Nephron (organoid): ENCODE data around the gene ZNF423.
A peak's percentile ranks its signal among the peaks of the same experiment; 100 is the strongest.

ENCODE experiments used
- H3K27ac Mint-ChIP-seq, 3 experiments: 2 replicates each; pipeline ENCODE4 v1.8.0; 2020; ENCODE audit warnings: mixed read lengths in 3 of 3, mild to moderate bottlenecking in 2 of 3, moderate library complexity in 1 of 3
- H3K27me3 Mint-ChIP-seq: 2 replicates; pipeline ENCODE4 v1.8.0; 2021; ENCODE audit warnings: low read depth, mild to moderate bottlenecking, moderate library complexity, mixed read lengths
- H3K36me3 Mint-ChIP-seq: 2 replicates; pipeline ENCODE4 v1.8.0; 2020; ENCODE audit warnings: low read depth, mixed read lengths
- H3K4me1 Mint-ChIP-seq: 2 replicates; pipeline ENCODE4 v1.8.0; 2020; ENCODE audit warnings: mixed read lengths
- H3K4me3 Mint-ChIP-seq, 3 experiments: 2 replicates each; pipeline ENCODE4 v1.8.0; 2020; ENCODE audit warnings: mild to moderate bottlenecking in 3 of 3, mixed read lengths in 3 of 3, moderate library complexity in 2 of 3
- H3K9me3 Mint-ChIP-seq: 2 replicates; pipeline ENCODE4 v1.8.0; 2020; ENCODE audit warnings: mixed read lengths
- CTCF ChIP-seq, 3 experiments: fragments of 200-600 bp; sonication (generic); IDR thresholded peaks; one replicate each; pipeline ENCODE4 v1.5.0; 2021; ENCODE audit warnings: antibody characterized with exemption in 3 of 3; ENCODE audit not compliant: unreplicated experiment in 3 of 3

ZNF423 gene

GRCh38 chr16:49697631-49698452, 158.1 kb downstream of the ZNF423 start:
- peak overlapping the region; percentile 64 to 75 (median 68) for H3K4me3 Mint-ChIP-seq

GRCh38 chr16:49696414-49697101, 159.4 kb downstream of the ZNF423 start:
- Mint-ChIP-seq H3K36me3 (no peaks in the 10 kb centered on the region), H3K27me3 (no peaks in the 10 kb centered on the region), H3K4me3 (peak overlapping the region in 1 of 3 experiments; percentile 35), H3K9me3 (no peaks in the 10 kb centered on the region), H3K27ac (peak overlapping the region; percentile 93 to 98 (median 98)), H3K4me1 (peaks cover 73% of the 10 kb centered on the region)
- TF ChIP-seq CTCF (IDR thresholded peaks at IDR 0.05; ENCODE audit: unreplicated experiment in 3 of 3) = no peak

More at GRCh38 chr16:49697631-49698452, 158.1 kb downstream of the ZNF423 start:
- no peaks in the 10 kb centered on the region for H3K36me3 Mint-ChIP-seq
- H3K27ac Mint-ChIP-seq = peak overlapping the region; percentile 93 to 98 (median 98)
- peaks cover 83% of the 10 kb centered on the region for H3K4me1 Mint-ChIP-seq
- no peaks in the 10 kb centered on the region for H3K27me3 Mint-ChIP-seq
- no peak for TF ChIP-seq CTCF (IDR thresholded peaks at IDR 0.05; ENCODE audit: unreplicated experiment in 3 of 3)
- no peaks in the 10 kb centered on the region for H3K9me3 Mint-ChIP-seq

- H3K27ac Mint-ChIP-seq = peak overlapping the region; percentile 93 to 98 (median 96)
Observed at GRCh38 chr16:49695782-49696413, 160.0 kb downstream of the ZNF423 start.

GRCh38 chr16:49693445-49693844, 162.5 kb downstream of the ZNF423 start:
- no peak for TF ChIP-seq CTCF (IDR thresholded peaks at IDR 0.05; ENCODE audit: unreplicated experiment in 3 of 3)
- no peaks in the 10 kb centered on the region for H3K9me3 Mint-ChIP-seq
- peaks cover under 1% of the 10 kb centered on the region for H3K27me3 Mint-ChIP-seq
- H3K36me3 Mint-ChIP-seq = peaks cover 6% of the 10 kb centered on the region
- peaks cover 50% of the 10 kb centered on the region for H3K4me1 Mint-ChIP-seq
- H3K27ac Mint-ChIP-seq = peak overlapping the region in 2 of 3 experiments; percentile 72 to 81
- no peak overlapping the region for H3K4me3 Mint-ChIP-seq

More at GRCh38 chr16:49695782-49696413, 160.0 kb downstream of the ZNF423 start:
- no peak overlapping the region for H3K4me3 Mint-ChIP-seq
- peaks cover 66% of the 10 kb centered on the region for H3K4me1 Mint-ChIP-seq
- no peaks in the 10 kb centered on the region for H3K9me3 Mint-ChIP-seq
- no peak for TF ChIP-seq CTCF (IDR thresholded peaks at IDR 0.05; ENCODE audit: unreplicated experiment in 3 of 3)
- H3K27me3 Mint-ChIP-seq = no peaks in the 10 kb centered on the region
- no peaks in the 10 kb centered on the region for H3K36me3 Mint-ChIP-seq

- Mint-ChIP-seq H3K9me3 (no peaks in the 10 kb centered on the region), H3K27ac (no peak overlapping the region), H3K27me3 (peaks cover 4% of the 10 kb centered on the region), H3K36me3 (peaks cover 14% of the 10 kb centered on the region), H3K4me3 (no peak overlapping the region), H3K4me1 (peaks cover 42% of the 10 kb centered on the region)
- no peak for TF ChIP-seq CTCF (IDR thresholded peaks at IDR 0.05; ENCODE audit: unreplicated experiment in 3 of 3)
Observed at GRCh38 chr16:49690778-49691177, 165.1 kb downstream of the ZNF423 start.
